K562 (cell line): ENCODE data around the gene BUB3. TPM values are rescaled to one million over a fixed set of nuclear protein-coding genes. Genes with fewer than 3 reads are reported as not detected.

Experiments
- CREM ChIP-seq: IDR thresholded peaks from 2 replicates; pipeline ENCODE4 v1.6.1; 2014; ENCODE audit warnings: antibody characterized with exemption, low read depth
- E2F1 ChIP-seq: sonication (generic); formaldehyde crosslinking; IDR thresholded peaks from 2 replicates; pipeline ENCODE4 v1.8.1; 2023; ENCODE audit warnings: mild to moderate bottlenecking, missing genetic modification reagents, moderate library complexity
- E2F3 ChIP-seq: fragments of 250-450 bp; sonication (Bioruptor Pico); IDR thresholded peaks from 2 replicates; pipeline ENCODE4 v1.4.0; 2020; ENCODE audit warnings: mild to moderate bottlenecking
- GABPB2 ChIP-seq: fragments of 250-450 bp; sonication (Bioruptor Pico); conservative IDR thresholded peaks from 2 replicates; pipeline ENCODE4 v1.5.1; 2021; ENCODE audit warnings: mild to moderate bottlenecking
- HCFC1 ChIP-seq: IDR thresholded peaks from 2 replicates; pipeline ENCODE4 v1.6.1; 2012; ENCODE audit warnings: low read depth, low read length, improper control_type of control experiment
- HDAC3 ChIP-seq: fragments of 450-650 bp; IDR thresholded peaks from 2 replicates; pipeline ENCODE4 v1.6.1; 2018; ENCODE audit warnings: borderline replicate concordance, mild to moderate bottlenecking, moderate library complexity; ENCODE audit not compliant: partially characterized antibody
- HMG20B ChIP-seq: fragments of 250-450 bp; sonication (Bioruptor Pico); IDR thresholded peaks from 2 replicates; pipeline ENCODE4 v1.5.0; 2021; ENCODE audit warnings: mild to moderate bottlenecking
- KAT2B ChIP-seq: IDR thresholded peaks from one replicate; pipeline ENCODE4 v1.6.1; 2012; ENCODE audit warnings: low read depth, mild to moderate bottlenecking, control low read depth, inconsistent platforms, low read length, moderate library complexity
- KDM5B ChIP-seq: fragments of 200-600 bp; sonication (generic); IDR thresholded peaks from 2 replicates; pipeline ENCODE4 v1.6.1; 2012; ENCODE audit warnings: low read depth, mild to moderate bottlenecking, moderate library complexity, low read length, control low read depth, inconsistent platforms; ENCODE audit not compliant: insufficient replicate concordance
- POLR2A ChIP-seq: fragments of 450-650 bp; conservative IDR thresholded peaks from 2 replicates; pipeline ENCODE4 v1.6.1; 2016
- RCOR1 ChIP-seq, 2 experiments: IDR thresholded peaks; 2 replicates each; pipeline ENCODE4 v1.6.1; 2012; ENCODE audit warnings: low read depth in 2 of 2, low read length in 2 of 2, borderline replicate concordance in 1 of 2, improper control_type of control experiment in 1 of 2
- RFX7 ChIP-seq: fragments of 250-450 bp; sonication (Bioruptor Pico); IDR thresholded peaks from 2 replicates; pipeline ENCODE4 v1.5.1; 2021; ENCODE audit warnings: mild to moderate bottlenecking
- RNF2 ChIP-seq: sonication (generic); IDR thresholded peaks from 2 replicates; pipeline ENCODE4 v1.6.1; 2016
- SMARCB1 ChIP-seq: IDR thresholded peaks from 2 replicates; pipeline ENCODE4 v1.6.1; 2011; ENCODE audit warnings: improper control_type of control experiment, low read depth; ENCODE audit not compliant: insufficient read length
- SPI1 ChIP-seq: IDR thresholded peaks from 2 replicates; pipeline ENCODE4 v1.6.1; 2011; ENCODE audit warnings: low read depth, low read length, control low read depth, borderline replicate concordance
- TAF1 ChIP-seq: IDR thresholded peaks from 2 replicates; pipeline ENCODE4 v1.6.1; 2011; ENCODE audit warnings: mild to moderate bottlenecking, low read length, moderate library complexity; ENCODE audit not compliant: insufficient read depth, control insufficient read depth, severe bottlenecking; ENCODE audit errors: extremely low read depth
- TBP ChIP-seq: optimal IDR thresholded peaks from 2 replicates; pipeline ENCODE3; 2011; ENCODE audit warnings: low read depth, low read length, improper control_type of control experiment
- TRIM24 ChIP-seq, 2 experiments: fragments of 450-650 bp; IDR thresholded peaks; 2 replicates each; pipeline ENCODE4 v1.6.1; 2016
- ZNF217 ChIP-seq: sonication (generic); formaldehyde crosslinking; IDR thresholded peaks from 2 replicates; pipeline ENCODE4 v1.8.0; 2022; ENCODE audit warnings: mild to moderate bottlenecking, missing genetic modification reagents
- ZNF695 ChIP-seq: fragments of 450-650 bp; formaldehyde crosslinking; IDR thresholded peaks from 2 replicates; pipeline ENCODE4 v1.4.0; 2020; ENCODE audit warnings: mild to moderate bottlenecking, moderate library complexity
- polyA plus RNA-seq, 8 experiments: library from polyadenylated mRNA; depleted of rRNA in 4 of 8; stranded (reverse) in 5 of 8; unstranded in 3 of 8; fragments of >200 nt; fragmentation: Nextera tagmentation in 2 of 8; fragmentation: Illumina TruSeq in 1 of 8; extraction: Ambion mirVana in 2 of 8; extraction: Trizol in 1 of 8; gene quantifications; 2 replicates each; pipeline versions ENCODE4 v1.2.1 to v1.2.3, GENCODE V29; 2011 to 2014; ENCODE audit warnings: inconsistent platforms in 1 of 8, missing spikeins in 1 of 8
- total RNA-seq, 7 experiments: library from RNA; depleted of rRNA in 6 of 7; stranded (reverse); fragments of >200 nt in 6 of 7; fragmentation: Illumina TruSeq in 2 of 7; extraction: Trizol in 2 of 7; gene quantifications; 2 replicates each; pipeline versions ENCODE4 v1.2.1 to v1.2.3, GENCODE V29; 2011 to 2021; ENCODE audit warnings: low replicate concordance in 1 of 7
- TF ChIP-seq, protein P1 (sequence below): fragments of 250-450 bp; sonication (Bioruptor Pico); IDR thresholded peaks from 2 replicates; pipeline ENCODE4 v1.5.0; 2020; ENCODE audit warnings: mild to moderate bottlenecking, borderline replicate concordance
- TF ChIP-seq, protein P2 (sequence below): fragments of 250-450 bp; sonication (Bioruptor Pico); IDR thresholded peaks from 2 replicates; pipeline ENCODE4 v1.4.0; 2020; ENCODE audit warnings: mild to moderate bottlenecking
- TF ChIP-seq, protein P3 (sequence below): sonication (generic); formaldehyde crosslinking; IDR thresholded peaks from 2 replicates; pipeline ENCODE4 v1.9.0; 2022; ENCODE audit warnings: mild to moderate bottlenecking, missing genetic modification reagents
- TF ChIP-seq, protein P4 (sequence below): fragments of 200-800 bp; sonication (Bioruptor generic); IDR thresholded peaks from 2 replicates; pipeline ENCODE4 v1.6.1; 2017; ENCODE audit warnings: missing genetic modification characterization, missing compliant biosample characterization

Gene BUB3
- total and polyA plus RNA-seq, 9 of the 15 experiments (the other 6 are each of a cell fraction or from before 2014, with no cell fraction given): 167 to 761 (median 225) TPM

- TF ChIP-seq HCFC1: peak; percentile 98
- TF ChIP-seq ZNF695 (CRISPR knock-in tag): no peak
- no peak for TF ChIP-seq ZNF217 (CRISPR knock-in tag)
- no peak for TF ChIP-seq HDAC3
- peak; percentile 96 for TF ChIP-seq POLR2A
- peak; percentile 79 for TF ChIP-seq KDM5B
- TF ChIP-seq, protein P1, sequence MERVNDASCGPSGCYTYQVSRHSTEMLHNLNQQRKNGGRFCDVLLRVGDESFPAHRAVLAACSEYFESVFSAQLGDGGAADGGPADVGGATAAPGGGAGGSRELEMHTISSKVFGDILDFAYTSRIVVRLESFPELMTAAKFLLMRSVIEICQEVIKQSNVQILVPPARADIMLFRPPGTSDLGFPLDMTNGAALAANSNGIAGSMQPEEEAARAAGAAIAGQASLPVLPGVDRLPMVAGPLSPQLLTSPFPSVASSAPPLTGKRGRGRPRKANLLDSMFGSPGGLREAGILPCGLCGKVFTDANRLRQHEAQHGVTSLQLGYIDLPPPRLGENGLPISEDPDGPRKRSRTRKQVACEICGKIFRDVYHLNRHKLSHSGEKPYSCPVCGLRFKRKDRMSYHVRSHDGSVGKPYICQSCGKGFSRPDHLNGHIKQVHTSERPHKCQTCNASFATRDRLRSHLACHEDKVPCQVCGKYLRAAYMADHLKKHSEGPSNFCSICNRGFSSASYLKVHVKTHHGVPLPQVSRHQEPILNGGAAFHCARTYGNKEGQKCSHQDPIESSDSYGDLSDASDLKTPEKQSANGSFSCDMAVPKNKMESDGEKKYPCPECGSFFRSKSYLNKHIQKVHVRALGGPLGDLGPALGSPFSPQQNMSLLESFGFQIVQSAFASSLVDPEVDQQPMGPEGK (CRISPR knock-in tag): no peak
- no peak for TF ChIP-seq SMARCB1
- peak; percentile 66 for TF ChIP-seq TBP
- no peak for TF ChIP-seq GABPB2 (CRISPR knock-in tag)
- peak; percentile 34; the same call in 1 of the 2 replicates for TF ChIP-seq SPI1
- no peak for TF ChIP-seq RCOR1 (IDR thresholded peaks at IDR 0.05; ENCODE audit: borderline replicate concordance in 1 of 2, low read depth in 2 of 2, low read length in 2 of 2)
- TF ChIP-seq RNF2: peak; percentile 49
- TF ChIP-seq TRIM24 (IDR thresholded peaks at IDR 0.05): no peak
- no peak for TF ChIP-seq RFX7
- no peak for TF ChIP-seq KAT2B
- TF ChIP-seq, protein P2, sequence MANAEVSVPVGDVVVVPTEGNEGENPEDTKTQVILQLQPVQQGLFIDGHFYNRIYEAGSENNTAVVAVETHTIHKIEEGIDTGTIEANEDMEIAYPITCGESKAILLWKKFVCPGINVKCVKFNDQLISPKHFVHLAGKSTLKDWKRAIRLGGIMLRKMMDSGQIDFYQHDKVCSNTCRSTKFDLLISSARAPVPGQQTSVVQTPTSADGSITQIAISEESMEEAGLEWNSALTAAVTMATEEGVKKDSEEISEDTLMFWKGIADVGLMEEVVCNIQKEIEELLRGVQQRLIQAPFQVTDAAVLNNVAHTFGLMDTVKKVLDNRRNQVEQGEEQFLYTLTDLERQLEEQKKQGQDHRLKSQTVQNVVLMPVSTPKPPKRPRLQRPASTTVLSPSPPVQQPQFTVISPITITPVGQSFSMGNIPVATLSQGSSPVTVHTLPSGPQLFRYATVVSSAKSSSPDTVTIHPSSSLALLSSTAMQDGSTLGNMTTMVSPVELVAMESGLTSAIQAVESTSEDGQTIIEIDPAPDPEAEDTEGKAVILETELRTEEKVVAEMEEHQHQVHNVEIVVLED: no peak
- TF ChIP-seq, protein P3, sequence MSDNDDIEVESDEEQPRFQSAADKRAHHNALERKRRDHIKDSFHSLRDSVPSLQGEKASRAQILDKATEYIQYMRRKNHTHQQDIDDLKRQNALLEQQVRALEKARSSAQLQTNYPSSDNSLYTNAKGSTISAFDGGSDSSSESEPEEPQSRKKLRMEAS: peak; percentile 78
- peak; percentile 91 for TF ChIP-seq CREM
- TF ChIP-seq HMG20B: no peak
- TF ChIP-seq TAF1: peak; percentile 80
- TF ChIP-seq E2F1 (CRISPR knock-in tag): no peak
- 0 out of 2 replicates have a peak, but pooled peaks have one; percentile 38 for TF ChIP-seq E2F3
- TF ChIP-seq, protein P4, sequence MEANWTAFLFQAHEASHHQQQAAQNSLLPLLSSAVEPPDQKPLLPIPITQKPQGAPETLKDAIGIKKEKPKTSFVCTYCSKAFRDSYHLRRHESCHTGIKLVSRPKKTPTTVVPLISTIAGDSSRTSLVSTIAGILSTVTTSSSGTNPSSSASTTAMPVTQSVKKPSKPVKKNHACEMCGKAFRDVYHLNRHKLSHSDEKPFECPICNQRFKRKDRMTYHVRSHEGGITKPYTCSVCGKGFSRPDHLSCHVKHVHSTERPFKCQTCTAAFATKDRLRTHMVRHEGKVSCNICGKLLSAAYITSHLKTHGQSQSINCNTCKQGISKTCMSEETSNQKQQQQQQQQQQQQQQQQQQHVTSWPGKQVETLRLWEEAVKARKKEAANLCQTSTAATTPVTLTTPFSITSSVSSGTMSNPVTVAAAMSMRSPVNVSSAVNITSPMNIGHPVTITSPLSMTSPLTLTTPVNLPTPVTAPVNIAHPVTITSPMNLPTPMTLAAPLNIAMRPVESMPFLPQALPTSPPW: peak; percentile 52; the same call in 1 of the 2 replicates
These were observed at the start of gene BUB3 (continued) for GRCh38 chr10:123154092-123154710.
